Type B pancreatic cell (in vitro differentiated cells): ENCODE measurements around the gene PSME4. TPM values are rescaled to one million over a fixed set of nuclear protein-coding genes. Genes with fewer than 3 reads are reported as not detected.

Experiments used
- DNase-seq: peaks from one replicate; pipeline ENCODE4 v3.0.0; 2021; ENCODE audit warnings: mixed read lengths; ENCODE audit not compliant: unreplicated experiment; ENCODE audit errors: extremely low spot score
- H3K27ac Mint-ChIP-seq: 2 replicates; pipeline ENCODE4 v1.8.0; 2021; ENCODE audit warnings: mild to moderate bottlenecking, mixed read lengths
- H3K27me3 Mint-ChIP-seq: 2 replicates; pipeline ENCODE4 v1.8.0; 2021; ENCODE audit warnings: mixed read lengths
- H3K36me3 Mint-ChIP-seq: 2 replicates; pipeline ENCODE4 v1.8.0; 2021; ENCODE audit warnings: mixed read lengths
- H3K4me1 Mint-ChIP-seq: one replicate; pipeline ENCODE4 v1.8.0; 2021; ENCODE audit warnings: mixed read lengths; ENCODE audit not compliant: unreplicated experiment
- H3K4me3 Mint-ChIP-seq: 2 replicates; pipeline ENCODE4 v1.8.0; 2021; ENCODE audit warnings: mild to moderate bottlenecking, mixed read lengths
- H3K9me3 Mint-ChIP-seq: 2 replicates; pipeline ENCODE4 v1.8.0; 2021; ENCODE audit warnings: mixed read lengths
- total RNA-seq: library from RNA; stranded (reverse); gene quantifications from 2 replicates; pipeline ENCODE4 v1.2.1, GENCODE V29; 2021; ENCODE audit warnings: low replicate concordance
- TF ChIP-seq, protein P1 (sequence below): fragments of 200-600 bp; sonication (generic); conservative IDR thresholded peaks from 2 replicates; pipeline ENCODE4 v1.5.0; 2021; ENCODE audit warnings: antibody characterized with exemption, mild to moderate bottlenecking

PSME4 gene
- total RNA-seq, 1 donor from 2014 or later, result 65.6 TPM

DNA sequence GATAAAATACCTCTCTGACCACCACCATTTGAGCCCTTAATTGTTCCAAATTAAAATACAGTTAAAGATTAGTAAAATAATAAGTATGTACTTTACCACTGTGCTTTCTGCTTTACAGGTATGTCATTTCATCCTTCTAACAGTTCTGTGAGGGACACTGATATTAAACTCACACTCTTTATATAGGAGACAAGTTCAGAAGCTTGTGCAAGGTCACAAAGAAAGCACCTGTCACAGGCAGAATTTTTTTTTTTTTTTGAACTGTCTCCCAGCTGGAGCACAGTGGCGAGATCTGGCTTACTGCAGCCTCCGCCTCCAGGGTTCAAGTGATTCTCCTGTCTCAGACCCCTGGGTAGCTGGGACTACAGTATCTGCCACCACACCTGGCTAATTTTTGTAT lies 89.4 kb downstream of the PSME4 start:
- Mint-ChIP-seq H3K9me3 (no peaks in the 10 kb centered on the region), H3K4me3 (no peak overlapping the region), H3K27ac (no peak overlapping the region), H3K4me1 (no peaks in the 10 kb centered on the region), H3K36me3 (peaks cover 49% of the 10 kb centered on the region), H3K27me3 (no peaks in the 10 kb centered on the region)
- TF ChIP-seq, protein P1, sequence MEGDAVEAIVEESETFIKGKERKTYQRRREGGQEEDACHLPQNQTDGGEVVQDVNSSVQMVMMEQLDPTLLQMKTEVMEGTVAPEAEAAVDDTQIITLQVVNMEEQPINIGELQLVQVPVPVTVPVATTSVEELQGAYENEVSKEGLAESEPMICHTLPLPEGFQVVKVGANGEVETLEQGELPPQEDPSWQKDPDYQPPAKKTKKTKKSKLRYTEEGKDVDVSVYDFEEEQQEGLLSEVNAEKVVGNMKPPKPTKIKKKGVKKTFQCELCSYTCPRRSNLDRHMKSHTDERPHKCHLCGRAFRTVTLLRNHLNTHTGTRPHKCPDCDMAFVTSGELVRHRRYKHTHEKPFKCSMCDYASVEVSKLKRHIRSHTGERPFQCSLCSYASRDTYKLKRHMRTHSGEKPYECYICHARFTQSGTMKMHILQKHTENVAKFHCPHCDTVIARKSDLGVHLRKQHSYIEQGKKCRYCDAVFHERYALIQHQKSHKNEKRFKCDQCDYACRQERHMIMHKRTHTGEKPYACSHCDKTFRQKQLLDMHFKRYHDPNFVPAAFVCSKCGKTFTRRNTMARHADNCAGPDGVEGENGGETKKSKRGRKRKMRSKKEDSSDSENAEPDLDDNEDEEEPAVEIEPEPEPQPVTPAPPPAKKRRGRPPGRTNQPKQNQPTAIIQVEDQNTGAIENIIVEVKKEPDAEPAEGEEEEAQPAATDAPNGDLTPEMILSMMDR, result no peak
- no peak for DNase-seq

- peaks cover 47% of the 10 kb centered on the region for H3K36me3 Mint-ChIP-seq
These were observed 90.0 kb downstream of the PSME4 start for GRCh38 chr2:53880756-53881155.

DNA sequence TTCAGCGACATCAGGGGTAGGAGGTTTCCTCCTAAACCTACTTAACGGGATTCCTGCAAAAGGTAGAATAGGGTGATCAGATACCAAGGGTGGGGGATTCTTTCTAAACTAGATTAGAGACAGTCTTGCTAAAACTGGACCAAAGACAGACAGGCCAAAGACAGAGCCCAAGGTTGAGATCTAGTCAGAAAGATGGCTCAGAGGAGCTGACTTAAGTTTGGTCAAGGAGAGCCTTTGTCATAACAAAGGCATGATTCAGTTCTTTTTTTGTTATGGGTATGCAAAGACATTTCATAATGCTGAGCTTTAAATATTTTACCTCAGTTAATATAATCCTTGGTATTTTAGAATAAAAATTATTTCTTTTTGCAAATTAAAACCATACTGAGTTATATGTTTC lies 93.2 kb downstream of the PSME4 start:
- Mint-ChIP-seq H3K9me3 (no peaks in the 10 kb centered on the region), H3K4me1 (no peaks in the 10 kb centered on the region), H3K4me3 (no peak overlapping the region), H3K27ac (no peak overlapping the region), H3K27me3 (no peaks in the 10 kb centered on the region), H3K36me3 (peaks cover 31% of the 10 kb centered on the region)
- no peak for DNase-seq
- TF ChIP-seq, protein P1, result no peak

More at GRCh38 chr2:53880756-53881155, 90.0 kb downstream of the PSME4 start:
- DNase-seq, result no peak
- Mint-ChIP-seq H3K27ac (no peak overlapping the region), H3K9me3 (no peaks in the 10 kb centered on the region), H3K4me1 (no peaks in the 10 kb centered on the region), H3K27me3 (no peaks in the 10 kb centered on the region), H3K4me3 (no peak overlapping the region)
- TF ChIP-seq, protein P1, result no peak

DNA sequence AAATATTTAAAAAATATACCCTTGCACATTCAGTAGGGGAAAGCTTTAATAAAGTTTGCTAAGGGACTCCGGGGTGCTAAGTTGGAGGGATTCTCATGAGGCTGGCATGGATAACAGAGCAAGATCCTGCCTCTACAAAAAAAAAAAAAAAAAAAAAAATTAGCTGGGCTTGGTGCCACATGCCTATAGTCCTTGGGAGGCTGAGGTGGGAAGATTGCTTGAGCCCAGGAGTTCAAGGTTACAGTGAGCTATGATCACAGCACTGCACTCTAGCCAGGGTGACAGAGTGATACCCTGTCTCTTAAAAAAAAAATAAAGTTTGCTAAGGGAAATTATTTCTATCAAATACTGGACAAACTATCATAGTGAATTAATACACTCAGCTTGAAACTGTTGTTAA lies 93.7 kb downstream of the PSME4 start:
- H3K27ac Mint-ChIP-seq, result no peak overlapping the region
- TF ChIP-seq, protein P1, result no peak
- H3K27me3 Mint-ChIP-seq, result no peaks in the 10 kb centered on the region
- peaks cover 29% of the 10 kb centered on the region for H3K36me3 Mint-ChIP-seq
- H3K4me1 Mint-ChIP-seq, result no peaks in the 10 kb centered on the region
- DNase-seq, result no peak
- H3K4me3 Mint-ChIP-seq, result no peak overlapping the region
- no peaks in the 10 kb centered on the region for H3K9me3 Mint-ChIP-seq

GRCh38 chr2:53874401-53874950 lies 96.3 kb downstream of the PSME4 start:
- H3K4me1 Mint-ChIP-seq, result no peaks in the 10 kb centered on the region
- H3K9me3 Mint-ChIP-seq, result no peaks in the 10 kb centered on the region
- H3K27me3 Mint-ChIP-seq, result no peaks in the 10 kb centered on the region
- no peak overlapping the region for H3K27ac Mint-ChIP-seq
- DNase-seq, result no peak
- TF ChIP-seq, protein P1, result no peak
- no peak overlapping the region for H3K4me3 Mint-ChIP-seq
- H3K36me3 Mint-ChIP-seq, result peaks cover 19% of the 10 kb centered on the region

GRCh38 chr2:53867773-53868172 lies 103.0 kb downstream of the PSME4 start:
- Mint-ChIP-seq H3K4me1 (no peaks in the 10 kb centered on the region), H3K4me3 (no peak overlapping the region), H3K27ac (no peak overlapping the region), H3K9me3 (no peaks in the 10 kb centered on the region), H3K36me3 (peaks cover 31% of the 10 kb centered on the region), H3K27me3 (no peaks in the 10 kb centered on the region)
- DNase-seq, result no peak
- TF ChIP-seq, protein P1, result no peak
